ENCODE results near the gene ZNF598.

The ZNF598 gene

GRCh38 chr16:2058872-2059271 is 49.3 kb upstream of the ZNF598 start (continued):
- TF ChIP-seq ZNF565 (CRISPR knock-in tag; conservative IDR thresholded peaks at IDR 0.05; ENCODE audit: low read depth) (no peak), CREB5 (CRISPR knock-in tag; IDR thresholded peaks at IDR 0.05; ENCODE audit: low read depth) (no peak), ZC3H10 (CRISPR knock-in tag; IDR thresholded peaks at IDR 0.05) (no peak), POU6F1 (CRISPR knock-in tag; IDR thresholded peaks at IDR 0.05; ENCODE audit: borderline replicate concordance, low read depth) (no peak), OSR1 (CRISPR knock-in tag; IDR thresholded peaks at IDR 0.05) (no peak), CSDC2 (CRISPR knock-in tag; IDR thresholded peaks at IDR 0.05) (no peak), SNAI2 (CRISPR knock-in tag; IDR thresholded peaks at IDR 0.05) (no peak)

GRCh38 chr16:2058420-2058819 is 48.8 kb upstream of the ZNF598 start:
- ATAC-seq, result no peak
- TF ChIP-seq ZNF70 (CRISPR knock-in tag; IDR thresholded peaks at IDR 0.05), result no peak
- no peak for TF ChIP-seq ZFP30 (CRISPR knock-in tag; IDR thresholded peaks at IDR 0.05)
- TF ChIP-seq ZFP3 (CRISPR knock-in tag; IDR thresholded peaks at IDR 0.05), result no peak
- TF ChIP-seq CSRNP3 (CRISPR knock-in tag; IDR thresholded peaks at IDR 0.05), result no peak
- TF ChIP-seq TOX (CRISPR knock-in tag; IDR thresholded peaks at IDR 0.05; ENCODE audit: borderline replicate concordance), result no peak
- TF ChIP-seq ARNTL (CRISPR knock-in tag; IDR thresholded peaks at IDR 0.05; ENCODE audit: borderline replicate concordance, low read depth), result no peak
- TF ChIP-seq CREB5 (CRISPR knock-in tag; IDR thresholded peaks at IDR 0.05; ENCODE audit: low read depth), result no peak
- TF ChIP-seq ZNF8 (CRISPR knock-in tag; IDR thresholded peaks at IDR 0.05), result no peak
- no peak for TF ChIP-seq TSHZ2 (CRISPR knock-in tag; IDR thresholded peaks at IDR 0.05)
- TF ChIP-seq SNAI2 (CRISPR knock-in tag; IDR thresholded peaks at IDR 0.05), result no peak

- ATAC-seq, result no peak
- no peak for TF ChIP-seq SNAI2 (CRISPR knock-in tag; IDR thresholded peaks at IDR 0.05)
- TF ChIP-seq OSR1 (CRISPR knock-in tag; IDR thresholded peaks at IDR 0.05), result no peak
- TF ChIP-seq ISL1 (CRISPR knock-in tag; IDR thresholded peaks at IDR 0.05), result no peak
- TF ChIP-seq TSHZ2 (CRISPR knock-in tag; IDR thresholded peaks at IDR 0.05), result no peak
- no peak for TF ChIP-seq CSDC2 (CRISPR knock-in tag; IDR thresholded peaks at IDR 0.05)
- no peak for TF ChIP-seq ZFP30 (CRISPR knock-in tag; IDR thresholded peaks at IDR 0.05)
- no peak for TF ChIP-seq ZNF565 (CRISPR knock-in tag; conservative IDR thresholded peaks at IDR 0.05; ENCODE audit: low read depth)
- TF ChIP-seq CREB5 (CRISPR knock-in tag; IDR thresholded peaks at IDR 0.05; ENCODE audit: low read depth), result no peak
- no peak for TF ChIP-seq ZC3H10 (CRISPR knock-in tag; IDR thresholded peaks at IDR 0.05)
- TF ChIP-seq CSRNP3 (CRISPR knock-in tag; IDR thresholded peaks at IDR 0.05), result no peak
Measured at GRCh38 chr16:2057438-2057837, 47.8 kb upstream of the ZNF598 start.
